HFF-Myc (cell line): ENCODE results near the gene ASS1.

Experiments used
- DNase-seq: peaks from one replicate; pipeline ENCODE4 v3.0.0-alpha.2; 2011; ENCODE audit warnings: low read depth; ENCODE audit errors: extremely low read depth
- H3K4me3 ChIP-seq: replicated peaks from 2 replicates; pipeline ENCODE4 v1.5.1; 2011; ENCODE audit warnings: low read depth, mild to moderate bottlenecking, control low read depth, low read length
- CTCF ChIP-seq: IDR thresholded peaks from 2 replicates; pipeline ENCODE4 v1.5.1; 2012; ENCODE audit warnings: mild to moderate bottlenecking, low read depth, low read length, control low read depth; ENCODE audit errors: missing control alignments

Gene ASS1

GRCh38 chr9:130535818-130536521 lies 91.2 kb downstream of the ASS1 start:
- no peak for DNase-seq
- no peak for TF ChIP-seq CTCF
- H3K4me3 ChIP-seq = no peak overlapping the region; the same call in 1 of the 2 replicates

- no peak for DNase-seq
- TF ChIP-seq CTCF = no peak
- no peak overlapping the region for H3K4me3 ChIP-seq
Observed at GRCh38 chr9:130536701-130537107, 91.9 kb downstream of the ASS1 start.

GRCh38 chr9:130537346-130538050 lies 92.7 kb downstream of the ASS1 start:
- TF ChIP-seq CTCF = no peak
- H3K4me3 ChIP-seq = no peak overlapping the region
- DNase-seq = no peak

GRCh38 chr9:130539420-130540223 lies 94.9 kb downstream of the ASS1 start:
- no peak overlapping the region for H3K4me3 ChIP-seq
- TF ChIP-seq CTCF = no peak
- DNase-seq = no peak

DNA sequence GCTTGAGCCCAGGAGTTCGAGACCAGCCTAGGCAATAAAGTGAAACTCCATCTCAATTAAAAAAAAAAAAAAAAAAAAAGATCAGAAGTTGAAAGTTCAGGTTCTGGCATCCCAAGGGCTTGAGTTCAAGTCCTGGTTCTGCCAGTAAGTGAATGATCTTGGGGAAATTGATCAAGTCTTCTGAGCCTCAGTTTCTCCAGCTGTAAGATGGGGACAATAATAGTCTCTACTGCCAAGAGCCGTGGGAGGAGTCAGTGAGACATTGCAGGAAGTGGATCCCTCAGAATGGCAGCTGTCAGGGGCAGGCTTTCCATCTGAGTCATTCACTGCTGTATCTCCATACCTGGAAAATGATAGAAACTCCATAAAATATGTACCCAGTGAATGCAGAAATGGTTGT lies 96.8 kb downstream of the ASS1 start:
- H3K4me3 ChIP-seq = no peak overlapping the region
- DNase-seq = no peak
- TF ChIP-seq CTCF = no peak

- DNase-seq = no peak
- TF ChIP-seq CTCF = no peak
- no peak overlapping the region for H3K4me3 ChIP-seq
Observed at GRCh38 chr9:130542038-130542437, 97.3 kb downstream of the ASS1 start.
